A549 treated with dexamethasone at 1 μM for 4 hours (cell line): Measurements from ENCODE around the gene CCDC87. TPM values are rescaled to one million over a fixed set of nuclear protein-coding genes. Genes with fewer than 3 reads are reported as not detected.

Experiments
- total RNA-seq: library from RNA; stranded (reverse); fragments of 200-300 nt; extraction: Qiagen RNA extraction; gene quantifications from 5 replicates; pipeline ENCODE4 v1.2.3, GENCODE V29; 2022

CCDC87 gene
- 0.39 to 0.75 TPM (median 0.55 TPM) in 5 replicates for total RNA-seq

GRCh38 chr11:66592457-66593302 is at the start of gene CCDC87, which contains the start of gene CCS:
Gene CCDC87, minus strand, starts transcription at chr11:66593063. Its CDS starts 48 bp downstream, at chr11:66593015.
Gene CCS, plus strand, starts transcription at chr11:66593185. Its CDS starts 77 bp downstream, at chr11:66593262.

GRCh38 chr11:66638177-66639065 is 45.6 kb upstream of the CCDC87 start, which contains the start of gene RBM4:
Gene RBM4, plus strand, starts transcription at chr11:66638703. Its CDS starts 1,009 bp downstream, at chr11:66639712.

GRCh38 chr11:66616379-66617154 is 23.7 kb upstream of the CCDC87 start, which contains the start of gene RBM14:
Gene RBM14, plus strand, starts transcription at chr11:66616630. Its CDS starts 91 bp downstream, at chr11:66616721.

GRCh38 chr11:66568124-66568916 is 24.5 kb downstream of the CCDC87 start, which contains the start of gene CTSF:
Gene CTSF, minus strand, starts transcription at chr11:66568606. Its CDS starts 120 bp downstream, at chr11:66568486.

GRCh38 chr11:66546368-66546965 is 46.4 kb downstream of the CCDC87 start, which contains the start of gene ACTN3:
Gene ACTN3, plus strand, starts transcription at chr11:66546903. Its CDS starts 35 bp downstream, at chr11:66546938.

GRCh38 chr11:66545701-66546367 is 47.0 kb downstream of the CCDC87 start, which contains the start of gene ZDHHC24:
Gene ZDHHC24, minus strand, starts transcription at chr11:66546048. Its CDS starts 45 bp downstream, at chr11:66546003.

Other genes with a start within 250 kb of the CCDC87 start
- gene BRMS1, start 248.0 kb downstream of the CCDC87 start, total RNA-seq, result 76.8 to 96.5 TPM (median 84.8 TPM) in 5 replicates
- 13.4 to 15.6 TPM (median 14.6 TPM) in 5 replicates for gene B4GAT1, start 245.4 kb downstream of the CCDC87 start, total RNA-seq
- gene SLC29A2, start 221.3 kb downstream of the CCDC87 start, total RNA-seq, result 6.1 to 9.8 TPM (median 9.1 TPM) in 5 replicates
- 0.03 TPM in 1 of 5 replicates, not detected in the others for gene NPAS4, start 172.0 kb downstream of the CCDC87 start, total RNA-seq
- gene MRPL11, start 154.2 kb downstream of the CCDC87 start, total RNA-seq, result 96.3 to 115 TPM (median 107 TPM) in 5 replicates
- 3.4 to 5.2 TPM (median 4.5 TPM) in 5 replicates for gene PELI3, start 126.2 kb downstream of the CCDC87 start, total RNA-seq
- 48.9 to 58.4 TPM (median 56.0 TPM) in 5 replicates for gene DPP3, start 112.6 kb downstream of the CCDC87 start, total RNA-seq
- 6.1 to 10.0 TPM (median 9.4 TPM) in 5 replicates for gene BBS1, start 82.4 kb downstream of the CCDC87 start, total RNA-seq
- gene ZDHHC24, start 47.0 kb downstream of the CCDC87 start, total RNA-seq, result 7.1 to 14.1 TPM (median 13.2 TPM) in 5 replicates
- gene ACTN3, start 46.2 kb downstream of the CCDC87 start, total RNA-seq, result 0.04 to 0.06 TPM (median 0.04 TPM) in 4 of 5 replicates, not detected in the other
- 28.4 to 36.1 TPM (median 31.4 TPM) in 5 replicates for gene CTSF, start 24.5 kb downstream of the CCDC87 start, total RNA-seq
- gene CCS, start 122 bp upstream of the CCDC87 start, total RNA-seq, result 24.4 to 32.1 TPM (median 27.6 TPM) in 5 replicates
- 59.6 to 80.2 TPM (median 65.6 TPM) in 5 replicates for gene RBM14, start 23.6 kb upstream of the CCDC87 start, total RNA-seq
- gene RBM4, start 45.6 kb upstream of the CCDC87 start, total RNA-seq, result 130 to 150 TPM (median 140 TPM) in 5 replicates
- 16.0 to 22.0 TPM (median 18.6 TPM) in 5 replicates for gene RBM4B, start 84.8 kb upstream of the CCDC87 start, total RNA-seq
- 6.7 to 10.6 TPM (median 9.9 TPM) in 5 replicates for gene SPTBN2, start 136.2 kb upstream of the CCDC87 start, total RNA-seq